Suprapubic skin (tissue), 4 donors: ENCODE results near the gene NCKAP5. TPM values are rescaled to one million over a fixed set of nuclear protein-coding genes. Genes with fewer than 3 reads are reported as not detected.
"Not testable (repeated sequence)": the region's sequence is repeated elsewhere in the genome, so short reads cannot be mapped to it uniquely, and the experiment has no call there.

Experiments used
- DNase-seq, 2 donors: peaks; one replicate each; pipeline ENCODE4 v3.0.0-alpha.2; 2019; ENCODE audit warnings: low spot score in 2 of 2
- H3K27ac ChIP-seq: fragments of 200-600 bp; sonication (generic); one replicate; pipeline ENCODE4 v1.5.1; 2019
- H3K27me3 ChIP-seq: fragments of 200-600 bp; sonication (generic); one replicate; pipeline ENCODE4 v1.5.1; 2019
- H3K36me3 ChIP-seq: fragments of 200-600 bp; sonication (generic); one replicate; pipeline ENCODE4 v1.5.1; 2019
- H3K4me1 ChIP-seq: fragments of 200-600 bp; sonication (generic); one replicate; pipeline ENCODE4 v1.5.1; 2019
- H3K4me3 ChIP-seq: fragments of 200-600 bp; sonication (generic); one replicate; pipeline ENCODE4 v1.5.1; 2019; ENCODE audit warnings: mild to moderate bottlenecking
- H3K9me3 ChIP-seq: fragments of 200-600 bp; sonication (generic); one replicate; pipeline ENCODE4 v1.5.1; 2019
- EP300 ChIP-seq: sonication (generic); formaldehyde crosslinking; IDR thresholded peaks from one replicate; pipeline ENCODE4 v1.6.1; 2017; ENCODE audit warnings: antibody characterized with exemption
- POLR2A ChIP-seq, 2 donors: fragments of 450-650 bp; IDR thresholded peaks; one replicate each; pipeline ENCODE4 v1.6.1; 2017; ENCODE audit warnings: antibody characterized with exemption in 2 of 2, mild to moderate bottlenecking in 2 of 2, moderate library complexity in 2 of 2
- POLR2AphosphoS5 ChIP-seq, 3 donors: sonication (generic); formaldehyde crosslinking; IDR thresholded peaks; one replicate each; pipeline ENCODE4 v1.6.1; 2017; ENCODE audit warnings: antibody characterized with exemption in 3 of 3
- WGBS: methylation state at CpG from one replicate; pipeline ENCODE4 v1.1.5; 2018; 5-methylcytosine and 5-hydroxymethylcytosine counted together
- total RNA-seq, 4 donors: library from RNA; depleted of rRNA; stranded (reverse); fragments of >200 nt; gene quantifications; one replicate each; pipeline ENCODE4 v1.1.0, GENCODE V29; 2016
- TF ChIP-seq, protein P1 (sequence below), 2 donors: fragments of 200-600 bp in 1 of 2; fragments of 450-650 bp in 1 of 2; sonication (generic) in 1 of 2; IDR thresholded peaks; one replicate each; pipeline ENCODE4 v1.5.1; 2016 to 2019; ENCODE audit warnings: antibody characterized with exemption in 2 of 2, mild to moderate bottlenecking in 1 of 2, moderate library complexity in 1 of 2

The NCKAP5 gene
- total RNA-seq, 4 donors from 2014 or later: 2.8 to 6.4 (median 4.2) TPM

DNA sequence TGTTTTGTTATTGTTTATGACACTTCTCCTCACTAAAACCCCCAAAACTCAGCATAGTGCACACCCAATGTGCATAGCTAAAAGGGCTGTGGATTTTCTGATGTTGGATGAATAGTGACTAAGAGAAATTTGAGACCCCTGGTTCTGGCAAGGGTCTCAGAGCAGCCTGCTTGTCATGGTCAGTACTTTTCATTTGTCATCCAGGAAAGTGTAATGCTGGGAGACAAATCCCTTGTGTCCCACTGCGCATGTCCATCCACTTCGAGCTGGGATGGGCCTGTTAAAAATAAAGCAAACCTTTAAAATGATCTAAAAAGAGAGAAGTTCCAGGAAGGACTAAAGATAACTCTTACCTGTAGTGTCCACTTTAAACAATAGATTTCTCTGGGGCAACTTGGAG is 851.3 kb downstream of the NCKAP5 start:
- H3K9me3 ChIP-seq: no peaks in the 10 kb centered on the region
- H3K4me3 ChIP-seq: no peak overlapping the region
- no peaks in the 10 kb centered on the region for H3K27me3 ChIP-seq
- H3K27ac ChIP-seq: no peak overlapping the region
- WGBS: 90% methylated on average over 2 of the region's 2 CpGs
- no peaks in the 10 kb centered on the region for H3K4me1 ChIP-seq
- DNase-seq: no peak
- no peak for TF ChIP-seq EP300
- no peak for TF ChIP-seq POLR2A (IDR thresholded peaks at IDR 0.05)
- H3K36me3 ChIP-seq: no peaks in the 10 kb centered on the region

DNA sequence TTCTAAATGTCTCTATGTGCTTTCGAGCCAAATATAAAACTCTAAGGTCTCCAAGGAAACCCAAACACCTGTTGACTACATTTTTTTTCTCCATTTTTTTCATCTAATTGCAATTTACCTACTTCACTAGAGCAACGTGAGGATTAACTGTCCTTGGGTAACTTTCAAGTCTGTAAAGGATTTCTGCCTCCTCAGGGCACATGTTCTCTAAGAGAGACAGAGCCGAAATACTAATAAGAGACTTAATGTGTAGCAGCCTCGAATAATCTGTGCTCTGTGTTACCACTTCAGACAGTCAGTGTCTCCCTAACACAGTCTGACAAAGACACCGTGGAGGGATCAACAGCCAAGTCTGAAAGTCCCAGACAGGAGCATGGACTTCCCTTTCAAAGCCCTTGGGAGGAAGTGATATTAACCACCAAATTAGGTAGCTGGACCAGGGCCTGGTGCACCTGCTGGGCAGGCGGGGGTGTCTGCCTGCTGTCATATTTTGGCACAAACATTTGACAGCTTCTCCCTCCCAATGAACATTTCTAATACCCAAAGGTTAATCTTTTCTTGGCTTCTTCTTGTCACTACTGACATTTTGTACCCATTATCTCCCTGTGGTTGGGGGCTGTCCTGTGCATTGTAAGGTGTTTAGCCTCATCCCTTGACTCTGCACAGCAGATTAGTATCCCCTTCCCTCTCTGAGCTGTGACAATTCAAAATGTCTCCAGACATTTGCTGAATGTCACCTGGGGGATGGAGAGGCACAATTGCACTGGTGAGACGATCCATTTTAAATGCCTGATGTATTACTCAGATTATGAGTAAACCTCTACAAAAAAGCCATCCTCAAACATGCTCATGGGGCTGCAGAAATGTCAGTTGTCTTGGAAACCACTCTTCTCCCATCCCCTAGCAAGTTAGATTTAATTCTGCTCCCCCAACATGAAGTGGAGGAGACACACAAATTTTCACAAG is 852.6 kb downstream of the NCKAP5 start:
- WGBS: 72% methylated on average over 7 of the region's 7 CpGs
- Histone ChIP-seq H3K27ac (no peak overlapping the region), H3K4me3 (no peak overlapping the region), H3K27me3 (no peaks in the 10 kb centered on the region), H3K36me3 (no peaks in the 10 kb centered on the region), H3K4me1 (no peaks in the 10 kb centered on the region), H3K9me3 (no peaks in the 10 kb centered on the region)
- no peak for DNase-seq
- TF ChIP-seq EP300 (no peak), POLR2A (IDR thresholded peaks at IDR 0.05) (no peak), POLR2AphosphoS5 (IDR thresholded peaks at IDR 0.05) (no peak)
- TF ChIP-seq, protein P1, sequence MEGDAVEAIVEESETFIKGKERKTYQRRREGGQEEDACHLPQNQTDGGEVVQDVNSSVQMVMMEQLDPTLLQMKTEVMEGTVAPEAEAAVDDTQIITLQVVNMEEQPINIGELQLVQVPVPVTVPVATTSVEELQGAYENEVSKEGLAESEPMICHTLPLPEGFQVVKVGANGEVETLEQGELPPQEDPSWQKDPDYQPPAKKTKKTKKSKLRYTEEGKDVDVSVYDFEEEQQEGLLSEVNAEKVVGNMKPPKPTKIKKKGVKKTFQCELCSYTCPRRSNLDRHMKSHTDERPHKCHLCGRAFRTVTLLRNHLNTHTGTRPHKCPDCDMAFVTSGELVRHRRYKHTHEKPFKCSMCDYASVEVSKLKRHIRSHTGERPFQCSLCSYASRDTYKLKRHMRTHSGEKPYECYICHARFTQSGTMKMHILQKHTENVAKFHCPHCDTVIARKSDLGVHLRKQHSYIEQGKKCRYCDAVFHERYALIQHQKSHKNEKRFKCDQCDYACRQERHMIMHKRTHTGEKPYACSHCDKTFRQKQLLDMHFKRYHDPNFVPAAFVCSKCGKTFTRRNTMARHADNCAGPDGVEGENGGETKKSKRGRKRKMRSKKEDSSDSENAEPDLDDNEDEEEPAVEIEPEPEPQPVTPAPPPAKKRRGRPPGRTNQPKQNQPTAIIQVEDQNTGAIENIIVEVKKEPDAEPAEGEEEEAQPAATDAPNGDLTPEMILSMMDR (IDR thresholded peaks at IDR 0.05): no peak

DNA sequence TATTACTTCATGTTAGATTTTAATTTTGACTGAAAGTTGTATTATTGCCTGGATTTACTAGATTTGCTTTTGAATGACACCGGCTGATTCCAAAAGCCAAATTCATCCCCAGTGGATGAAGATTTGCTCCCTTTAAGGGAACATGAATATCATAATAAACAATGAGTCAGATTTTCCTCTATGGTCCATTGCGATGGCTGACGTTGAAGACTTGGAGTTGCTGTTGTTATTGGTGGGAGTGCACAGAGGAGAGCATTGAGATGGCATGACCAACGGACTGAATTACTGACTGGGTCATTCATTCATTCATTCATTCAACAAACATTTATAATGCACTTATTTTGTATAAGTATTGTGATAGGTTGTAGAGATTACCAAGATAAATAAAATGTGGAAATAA is 864.9 kb downstream of the NCKAP5 start:
- Histone ChIP-seq H3K36me3 (no peaks in the 10 kb centered on the region), H3K27ac (no peak overlapping the region), H3K4me1 (no peaks in the 10 kb centered on the region), H3K4me3 (no peak overlapping the region), H3K27me3 (no peaks in the 10 kb centered on the region), H3K9me3 (no peaks in the 10 kb centered on the region)
- DNase-seq: no peak
- TF ChIP-seq, protein P1 (IDR thresholded peaks at IDR 0.05): no peak
- no peak for TF ChIP-seq EP300
- 72% methylated on average over 4 of the region's 4 CpGs for WGBS

DNA sequence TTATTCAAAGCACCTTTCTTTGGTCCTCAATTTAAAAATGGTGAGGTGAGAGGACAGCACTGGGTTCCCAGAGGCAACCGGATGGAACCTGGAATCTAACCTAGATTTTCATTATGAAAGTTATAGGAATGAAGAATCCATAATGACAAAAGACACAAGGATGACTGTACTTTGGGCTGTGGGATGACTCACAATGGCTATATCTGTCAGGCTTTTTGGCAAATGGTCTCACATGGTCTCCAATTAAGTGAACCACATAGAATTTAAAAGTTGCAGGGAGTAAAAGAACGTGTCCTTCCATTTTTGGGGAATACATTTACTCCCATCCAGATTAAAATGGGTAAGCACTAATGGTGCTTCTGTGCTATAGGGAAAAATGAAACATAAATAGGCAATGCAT is 866.5 kb downstream of the NCKAP5 start:
- Histone ChIP-seq H3K27me3 (no peaks in the 10 kb centered on the region), H3K27ac (no peak overlapping the region), H3K9me3 (no peaks in the 10 kb centered on the region), H3K4me3 (no peak overlapping the region), H3K36me3 (no peaks in the 10 kb centered on the region), H3K4me1 (no peaks in the 10 kb centered on the region)
- TF ChIP-seq POLR2AphosphoS5 (IDR thresholded peaks at IDR 0.05) (no peak), EP300 (no peak), POLR2A (IDR thresholded peaks at IDR 0.05) (no peak)
- TF ChIP-seq, protein P1 (IDR thresholded peaks at IDR 0.05): no peak
- 90% methylated on average over 2 of the region's 2 CpGs for WGBS
- no peak for DNase-seq

DNA sequence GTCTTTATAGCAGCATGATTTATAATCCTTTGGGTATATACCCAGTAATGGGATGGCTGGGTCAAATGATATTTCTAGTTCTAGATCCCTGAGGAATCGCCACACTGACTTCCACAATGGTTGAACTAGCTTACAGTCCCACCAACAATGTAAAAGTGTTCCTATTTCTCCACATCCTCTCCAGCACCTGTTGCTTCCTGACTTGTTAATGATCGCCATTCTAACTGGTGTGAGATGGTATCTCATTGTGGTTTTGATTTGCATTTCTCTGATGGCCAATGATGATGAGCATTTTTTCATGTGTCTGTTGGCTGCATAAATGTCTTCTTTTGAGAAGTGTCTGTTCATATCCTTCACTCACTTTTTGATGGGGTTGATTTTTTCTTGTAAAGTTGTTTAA is 868.5 kb downstream of the NCKAP5 start:
- H3K27ac ChIP-seq, H3K4me3 ChIP-seq, H3K4me1 ChIP-seq, DNase-seq, H3K9me3 ChIP-seq, H3K27me3 ChIP-seq, H3K36me3 ChIP-seq: not testable (repeated sequence)
- 78% methylated on average over 1 of the region's 2 CpGs for WGBS

DNA sequence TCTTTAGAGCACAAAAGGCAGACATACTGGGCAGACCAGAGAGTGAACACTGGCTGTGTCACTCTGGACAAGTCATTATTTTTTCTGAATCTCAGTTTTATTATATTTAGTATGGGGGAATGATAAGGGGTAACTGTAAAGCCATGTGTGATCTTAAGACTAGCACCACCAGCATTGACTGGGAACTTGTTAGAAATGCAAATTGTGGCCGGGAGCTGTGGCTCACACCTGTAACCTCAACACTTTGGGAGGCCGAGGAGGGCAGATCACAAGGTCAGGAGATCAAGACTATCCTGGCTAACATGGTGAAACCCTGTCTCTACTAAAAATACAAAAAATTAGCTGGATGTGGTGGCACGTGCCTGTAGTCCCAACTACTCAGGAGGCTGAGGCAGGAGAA is 869.9 kb downstream of the NCKAP5 start:
- H3K36me3 ChIP-seq, H3K4me3 ChIP-seq: not testable (repeated sequence)
- WGBS: 83% methylated on average over 3 of the region's 3 CpGs

More for the DNA sequence above, 869.9 kb downstream of the NCKAP5 start:
- not testable (repeated sequence) for H3K27me3 ChIP-seq, H3K4me1 ChIP-seq, H3K9me3 ChIP-seq, H3K27ac ChIP-seq, DNase-seq
